ENCODE results near the gene C10orf105. TPM values are rescaled to one million over a fixed set of nuclear protein-coding genes. Genes with fewer than 3 reads are reported as not detected.

Gene C10orf105
- total and polyA plus RNA-seq, 8 donors: 0.17 to 1.0 (median 0.57) TPM

GRCh38 chr10:71663311-71663710 lies 56.3 kb downstream of the C10orf105 start:
- Histone ChIP-seq H3K4me3 (no peak overlapping the region), H3K4me1 (peaks cover 0 to 4% of the 10 kb centered on the region in 2 donors), H3K9me3 (no peaks in the 10 kb centered on the region), H3K27me3 (no peaks in the 10 kb centered on the region), H3K27ac (no peak overlapping the region), H3K36me3 (no peaks in the 10 kb centered on the region)
- no peak for DNase-seq
- TF ChIP-seq CTCF (IDR thresholded peaks at IDR 0.05): no peak
- no peak for ATAC-seq
- intact Hi-C loops (cut with DNase I): no loop called here

GRCh38 chr10:71661779-71662336 lies 57.7 kb downstream of the C10orf105 start:
- ATAC-seq (no peak), DNase-seq (no peak)
- Histone ChIP-seq H3K27me3 (no peaks in the 10 kb centered on the region), H3K4me1 (peaks cover 0 to 1% of the 10 kb centered on the region in 2 donors), H3K4me3 (no peak overlapping the region), H3K36me3 (no peaks in the 10 kb centered on the region), H3K9me3 (no peaks in the 10 kb centered on the region), H3K27ac (no peak overlapping the region)
- intact Hi-C loops (cut with DNase I): no loop called here
- no peak for TF ChIP-seq CTCF (IDR thresholded peaks at IDR 0.05)

Other genes starting within 250 kb of the C10orf105 start
- gene VSIR, start 53.7 kb upstream of the C10orf105 start, total RNA-seq: 100 to 1,000 TPM in 1 of 2 donors, 10 to 100 TPM in 1; 46.7 to 133 TPM
- gene VSIR, start 53.7 kb upstream of the C10orf105 start, polyA plus RNA-seq (ENCODE audit: insufficient read length in 6 of 6): 10 to 100 TPM; 29.9 to 43.0 (median 33.2) TPM
- 1,000 to 10,000 TPM; 1,484 to 1,668 TPM for gene PSAP, start 131.5 kb upstream of the C10orf105 start, total RNA-seq
- 100 to 1,000 TPM; 539 to 598 (median 564) TPM for gene PSAP, start 131.5 kb upstream of the C10orf105 start, polyA plus RNA-seq (ENCODE audit: insufficient read length in 6 of 6)
- 10 to 100 TPM; 10.3 to 20.1 TPM for gene CHST3, start 244.6 kb upstream of the C10orf105 start, total RNA-seq
- gene CHST3, start 244.6 kb upstream of the C10orf105 start, polyA plus RNA-seq (ENCODE audit: insufficient read length in 6 of 6): 10 to 100 TPM; 10.6 to 14.1 (median 11.6) TPM